Measurements from ENCODE around the gene FLRT2.

GRCh38 chr14:85523624-85524023 is 6.3 kb upstream of the FLRT2 start:
- TF ChIP-seq CTCF (IDR thresholded peaks at IDR 0.05; ENCODE audit: low read length) (no peak), EZH2 (IDR thresholded peaks at IDR 0.05; ENCODE audit: borderline replicate concordance, low read length) (no peak)
